ENCODE measurements around the gene ERP27. TPM values are rescaled to one million over a fixed set of nuclear protein-coding genes. Genes with fewer than 3 reads are reported as not detected.

Gene ERP27
- total RNA-seq, 4 donors from 2014 or later: 0.42 TPM; not detected in 3

DNA sequence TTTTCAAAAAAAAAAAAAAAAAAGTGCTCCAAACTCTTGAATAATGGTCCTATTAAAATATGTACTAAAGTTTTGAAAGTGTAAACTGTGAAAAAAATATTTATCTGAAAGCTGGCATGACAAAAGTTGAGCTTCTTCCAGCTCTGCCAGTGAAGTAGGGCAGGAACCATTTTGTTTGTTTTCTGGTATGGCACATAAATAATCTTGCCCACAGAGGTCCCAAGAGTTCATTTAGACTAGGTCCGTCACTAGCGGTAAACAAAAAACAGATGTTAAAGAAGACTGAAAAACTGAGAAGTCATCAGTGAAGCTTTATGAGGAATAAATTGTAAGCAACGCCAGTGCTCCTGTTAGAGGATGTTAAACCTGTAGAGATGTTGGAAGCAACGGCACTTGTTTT, 7.0 kb downstream of the ERP27 start:
- H3K27ac ChIP-seq: no peak overlapping the region
- no peak for ATAC-seq
- in situ Hi-C loops (cut with MboI; ENCODE audit: low sequenced_read_pairs in 4 of 4): no loop called here

DNA sequence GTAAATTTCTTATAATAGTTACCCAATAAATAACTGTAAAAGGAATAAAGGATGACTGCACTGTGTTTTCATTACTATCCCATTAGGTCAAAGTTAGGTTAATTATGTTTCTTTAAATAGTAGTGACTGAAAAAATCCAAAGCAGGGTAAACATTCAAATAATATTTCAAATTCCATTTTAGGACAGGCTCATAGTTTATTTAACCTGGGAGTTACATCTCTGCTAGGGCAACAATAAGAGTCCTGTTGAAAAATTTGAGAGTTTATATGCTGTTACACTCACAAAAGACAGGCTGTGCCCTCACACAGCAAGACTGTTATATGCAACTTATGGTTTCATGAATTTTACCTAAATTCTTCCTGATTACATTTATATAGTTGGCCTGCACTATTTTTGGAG, 8.0 kb downstream of the ERP27 start:
- ATAC-seq (no peak), DNase-seq (no peak)
- H3K36me3 ChIP-seq: no peaks in the 10 kb centered on the region
- no peaks in the 10 kb centered on the region for H3K9me3 ChIP-seq
- peaks cover 0 to 4% of the 10 kb centered on the region in 2 donors for H3K4me1 ChIP-seq
- in situ Hi-C loops (cut with MboI; ENCODE audit: low sequenced_read_pairs in 4 of 4): no loop called here
- H3K4me3 ChIP-seq: no peak overlapping the region
- intact Hi-C loops (cut with DNase I; ENCODE audit: low total_unique reads): no loop called here
- no peak overlapping the region for H3K27ac ChIP-seq
- TF ChIP-seq, protein P1, sequence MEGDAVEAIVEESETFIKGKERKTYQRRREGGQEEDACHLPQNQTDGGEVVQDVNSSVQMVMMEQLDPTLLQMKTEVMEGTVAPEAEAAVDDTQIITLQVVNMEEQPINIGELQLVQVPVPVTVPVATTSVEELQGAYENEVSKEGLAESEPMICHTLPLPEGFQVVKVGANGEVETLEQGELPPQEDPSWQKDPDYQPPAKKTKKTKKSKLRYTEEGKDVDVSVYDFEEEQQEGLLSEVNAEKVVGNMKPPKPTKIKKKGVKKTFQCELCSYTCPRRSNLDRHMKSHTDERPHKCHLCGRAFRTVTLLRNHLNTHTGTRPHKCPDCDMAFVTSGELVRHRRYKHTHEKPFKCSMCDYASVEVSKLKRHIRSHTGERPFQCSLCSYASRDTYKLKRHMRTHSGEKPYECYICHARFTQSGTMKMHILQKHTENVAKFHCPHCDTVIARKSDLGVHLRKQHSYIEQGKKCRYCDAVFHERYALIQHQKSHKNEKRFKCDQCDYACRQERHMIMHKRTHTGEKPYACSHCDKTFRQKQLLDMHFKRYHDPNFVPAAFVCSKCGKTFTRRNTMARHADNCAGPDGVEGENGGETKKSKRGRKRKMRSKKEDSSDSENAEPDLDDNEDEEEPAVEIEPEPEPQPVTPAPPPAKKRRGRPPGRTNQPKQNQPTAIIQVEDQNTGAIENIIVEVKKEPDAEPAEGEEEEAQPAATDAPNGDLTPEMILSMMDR (IDR thresholded peaks at IDR 0.05 in 4 of 5, conservative IDR thresholded peaks at IDR 0.05 in 1 of 5): no peak
- TF ChIP-seq POLR2A (IDR thresholded peaks at IDR 0.05): no peak
- no peaks in the 10 kb centered on the region for H3K27me3 ChIP-seq

More for the DNA sequence above, 7.0 kb downstream of the ERP27 start:
- DNase-seq: no peak
- intact Hi-C loops (cut with DNase I; ENCODE audit: low total_unique reads): no loop called here
- no peak for TF ChIP-seq POLR2A (IDR thresholded peaks at IDR 0.05)
- TF ChIP-seq, protein P1 (IDR thresholded peaks at IDR 0.05 in 4 of 5, conservative IDR thresholded peaks at IDR 0.05 in 1 of 5): no peak
- Histone ChIP-seq H3K9me3 (no peaks in the 10 kb centered on the region), H3K27me3 (no peaks in the 10 kb centered on the region), H3K4me3 (no peak overlapping the region), H3K4me1 (peaks cover 0 to 4% of the 10 kb centered on the region in 2 donors), H3K36me3 (no peaks in the 10 kb centered on the region)

- no peak for TF ChIP-seq POLR2A (IDR thresholded peaks at IDR 0.05)
- TF ChIP-seq, protein P1 (IDR thresholded peaks at IDR 0.05 in 4 of 5, conservative IDR thresholded peaks at IDR 0.05 in 1 of 5): no peak
- ATAC-seq (no peak), DNase-seq (no peak)
- H3K27ac ChIP-seq: no peak overlapping the region
- H3K36me3 ChIP-seq: no peaks in the 10 kb centered on the region
- no peak overlapping the region for H3K4me3 ChIP-seq
- no peaks in the 10 kb centered on the region for H3K27me3 ChIP-seq
- in situ Hi-C loops (cut with MboI; ENCODE audit: low sequenced_read_pairs in 4 of 4): no loop called here
- intact Hi-C loops (cut with DNase I; ENCODE audit: low total_unique reads): no loop called here
- H3K4me1 ChIP-seq: no peaks in the 10 kb centered on the region
- H3K9me3 ChIP-seq: no peaks in the 10 kb centered on the region
These were observed 9.4 kb downstream of the ERP27 start for GRCh38 chr12:14928931-14929330.

DNA sequence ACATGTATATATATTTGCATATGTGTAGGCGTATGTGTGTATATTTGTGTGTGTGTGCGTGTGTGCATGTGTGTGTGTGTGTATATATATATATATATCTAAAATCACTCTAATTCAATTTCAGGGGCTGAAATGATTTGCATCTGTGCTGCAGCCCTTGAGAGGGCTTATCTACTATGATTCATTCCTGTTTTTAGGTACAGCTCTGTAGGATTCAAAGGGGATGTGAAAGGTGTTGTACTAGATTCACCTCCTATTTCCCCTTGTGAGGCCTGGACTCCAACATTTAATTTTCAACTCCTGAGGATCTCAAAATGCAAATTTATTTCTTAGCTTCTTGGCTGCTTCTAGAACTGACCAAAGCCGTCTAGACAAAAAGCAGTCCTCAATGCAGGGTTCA, 11.1 kb downstream of the ERP27 start:
- Histone ChIP-seq H3K4me1 (no peaks in the 10 kb centered on the region), H3K27me3 (no peaks in the 10 kb centered on the region), H3K4me3 (no peak overlapping the region), H3K9me3 (no peaks in the 10 kb centered on the region), H3K36me3 (no peaks in the 10 kb centered on the region), H3K27ac (no peak overlapping the region)
- TF ChIP-seq, protein P1 (IDR thresholded peaks at IDR 0.05 in 4 of 5, conservative IDR thresholded peaks at IDR 0.05 in 1 of 5): no peak
- TF ChIP-seq POLR2A (IDR thresholded peaks at IDR 0.05): no peak
- DNase-seq: no peak
- ATAC-seq: no peak
- in situ Hi-C loops (cut with MboI; ENCODE audit: low sequenced_read_pairs in 4 of 4) (no loop called here), intact Hi-C loops (cut with DNase I; ENCODE audit: low total_unique reads) (no loop called here)

DNA sequence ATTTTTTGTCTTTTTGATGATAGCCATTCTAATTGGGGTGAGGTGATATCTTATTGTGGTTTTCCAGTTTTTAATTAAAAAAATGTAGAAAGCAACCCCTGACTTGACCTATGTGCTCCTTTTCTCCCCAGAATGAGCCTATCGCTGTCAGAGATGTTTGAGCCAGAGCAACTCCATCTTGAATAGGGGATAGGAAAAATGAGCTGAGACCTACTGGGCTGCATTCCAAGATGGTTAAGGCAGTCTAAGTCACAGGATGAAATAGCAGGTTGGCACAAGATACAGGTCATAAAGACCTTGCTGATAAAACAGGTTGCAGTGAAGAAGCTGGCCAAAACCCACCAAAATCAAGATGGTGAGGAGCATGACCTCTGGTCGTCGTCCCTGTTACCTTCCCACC, 13.8 kb downstream of the ERP27 start:
- Histone ChIP-seq H3K27me3 (no peaks in the 10 kb centered on the region), H3K4me1 (no peaks in the 10 kb centered on the region), H3K27ac (no peak overlapping the region), H3K9me3 (no peaks in the 10 kb centered on the region), H3K4me3 (no peak overlapping the region), H3K36me3 (no peaks in the 10 kb centered on the region)
- TF ChIP-seq, protein P1 (IDR thresholded peaks at IDR 0.05 in 4 of 5, conservative IDR thresholded peaks at IDR 0.05 in 1 of 5): no peak
- TF ChIP-seq POLR2A (IDR thresholded peaks at IDR 0.05): no peak
- no peak for DNase-seq
- ATAC-seq: no peak
- intact Hi-C loops (cut with DNase I; ENCODE audit: low total_unique reads): no loop called here
- in situ Hi-C loops (cut with MboI; ENCODE audit: low sequenced_read_pairs in 4 of 4): no loop called here

Measured in gastrocnemius medialis (tissue), 4 donors.